Muscle layer of duodenum (tissue), 2 donors: ENCODE data around the gene ZNRF1.
"Not testable (repeated sequence)": the region's sequence is repeated elsewhere in the genome, so short reads cannot be mapped to it uniquely, and the experiment has no call there.

Experiments used
- H3K27ac ChIP-seq: one replicate; pipeline ENCODE4 v1.7.0; 2013; ENCODE audit warnings: mild to moderate bottlenecking, low read length
- H3K27me3 ChIP-seq: one replicate; pipeline ENCODE4 v1.7.0; 2013; ENCODE audit warnings: low read depth, mild to moderate bottlenecking, control low read depth, low read length
- H3K36me3 ChIP-seq, 2 donors: one replicate each; pipeline ENCODE4 v1.7.0; 2013; ENCODE audit warnings: low read length in 2 of 2, control low read depth in 1 of 2, mild to moderate bottlenecking in 1 of 2; ENCODE audit not compliant: insufficient read depth in 2 of 2, control insufficient read depth in 1 of 2
- H3K4me1 ChIP-seq, 2 donors: one replicate each; pipeline ENCODE4 v1.7.0; 2013; ENCODE audit warnings: low read length in 2 of 2, mild to moderate bottlenecking in 2 of 2, control low read depth in 1 of 2, moderate library complexity in 1 of 2; ENCODE audit not compliant: insufficient read depth in 2 of 2, control insufficient read depth in 1 of 2
- H3K4me3 ChIP-seq, 2 donors: one replicate each; pipeline ENCODE4 v1.7.0; 2013; ENCODE audit warnings: low read length in 2 of 2, low read depth in 1 of 2, mild to moderate bottlenecking in 1 of 2
- H3K9me3 ChIP-seq, 2 donors: one replicate each; pipeline ENCODE4 v1.7.0; 2013; ENCODE audit warnings: low read length in 2 of 2, control low read depth in 1 of 2, mild to moderate bottlenecking in 1 of 2; ENCODE audit not compliant: control insufficient read depth in 1 of 2
- donor health status: healthy.

Gene ZNRF1

GRCh38 chr16:75086281-75086680 lies 87.5 kb downstream of the ZNRF1 start:
- no peaks in the 10 kb centered on the region for H3K27me3 ChIP-seq
- no peaks in the 10 kb centered on the region for H3K36me3 ChIP-seq
- peaks cover 20 to 43% of the 10 kb centered on the region in 2 donors for H3K4me1 ChIP-seq
- no peak overlapping the region for H3K27ac ChIP-seq
- H3K4me3 ChIP-seq = no peak overlapping the region
- H3K9me3 ChIP-seq = no peaks in the 10 kb centered on the region

GRCh38 chr16:75086688-75087374 lies 88.0 kb downstream of the ZNRF1 start:
- Histone ChIP-seq H3K9me3 (no peaks in the 10 kb centered on the region), H3K27ac (peak overlapping the region; percentile 2), H3K27me3 (no peaks in the 10 kb centered on the region), H3K36me3 (no peaks in the 10 kb centered on the region), H3K4me3 (peak overlapping the region; percentile 34 to 40), H3K4me1 (peaks cover 20 to 38% of the 10 kb centered on the region in 2 donors)

GRCh38 chr16:75087375-75087979 lies 88.7 kb downstream of the ZNRF1 start:
- peak overlapping the region; percentile 2 for H3K27ac ChIP-seq
- no peaks in the 10 kb centered on the region for H3K36me3 ChIP-seq
- peaks cover 20 to 38% of the 10 kb centered on the region in 2 donors for H3K4me1 ChIP-seq
- H3K4me3 ChIP-seq = peak overlapping the region; percentile 34 to 40
- H3K27me3 ChIP-seq = no peaks in the 10 kb centered on the region
- H3K9me3 ChIP-seq = no peaks in the 10 kb centered on the region

- no peaks in the 10 kb centered on the region for H3K36me3 ChIP-seq
These were observed 89.4 kb downstream of the ZNRF1 start for GRCh38 chr16:75088216-75088615.

GRCh38 chr16:75088934-75089333 lies 90.1 kb downstream of the ZNRF1 start:
- peaks cover 20 to 33% of the 10 kb centered on the region in 2 donors for H3K4me1 ChIP-seq
- H3K36me3 ChIP-seq = peaks cover 0 to under 1% of the 10 kb centered on the region in 2 donors
- no peaks in the 10 kb centered on the region for H3K27me3 ChIP-seq
- no peak overlapping the region for H3K27ac ChIP-seq
- no peaks in the 10 kb centered on the region for H3K9me3 ChIP-seq
- H3K4me3 ChIP-seq = no peak overlapping the region

More at GRCh38 chr16:75088216-75088615, 89.4 kb downstream of the ZNRF1 start:
- H3K4me3 ChIP-seq = no peak overlapping the region
- no peaks in the 10 kb centered on the region for H3K9me3 ChIP-seq
- no peaks in the 10 kb centered on the region for H3K27me3 ChIP-seq
- H3K27ac ChIP-seq = no peak overlapping the region
- H3K4me1 ChIP-seq = peaks cover 20 to 38% of the 10 kb centered on the region in 2 donors

- Histone ChIP-seq H3K9me3 (no peaks in the 10 kb centered on the region), H3K27ac (no peak overlapping the region), H3K4me1 (peaks cover 20 to 31% of the 10 kb centered on the region in 2 donors), H3K4me3 (no peak overlapping the region), H3K36me3 (peaks cover 0 to 7% of the 10 kb centered on the region in 2 donors), H3K27me3 (no peaks in the 10 kb centered on the region)
These were observed 90.8 kb downstream of the ZNRF1 start for GRCh38 chr16:75089486-75090202.

- not testable (repeated sequence) for H3K27ac ChIP-seq, H3K9me3 ChIP-seq, H3K27me3 ChIP-seq, H3K4me3 ChIP-seq, H3K36me3 ChIP-seq
- peaks cover 20 to 31% of the 10 kb centered on the region in 2 donors for H3K4me1 ChIP-seq
These were observed 92.1 kb downstream of the ZNRF1 start for GRCh38 chr16:75090899-75091298.

GRCh38 chr16:75091619-75092018 lies 92.8 kb downstream of the ZNRF1 start:
- H3K4me1 ChIP-seq = peaks cover 20 to 29% of the 10 kb centered on the region in 2 donors

GRCh38 chr16:75092777-75093176 lies 94.0 kb downstream of the ZNRF1 start:
- Histone ChIP-seq H3K36me3 (peaks cover 3 to 9% of the 10 kb centered on the region in 2 donors), H3K27me3 (no peaks in the 10 kb centered on the region), H3K4me1 (peaks cover 10 to 19% of the 10 kb centered on the region in 2 donors), H3K27ac (no peak overlapping the region), H3K9me3 (no peaks in the 10 kb centered on the region), H3K4me3 (no peak overlapping the region)

More at GRCh38 chr16:75091619-75092018, 92.8 kb downstream of the ZNRF1 start:
- not testable (repeated sequence) for H3K9me3 ChIP-seq, H3K27me3 ChIP-seq, H3K36me3 ChIP-seq, H3K4me3 ChIP-seq, H3K27ac ChIP-seq

- Histone ChIP-seq H3K27ac (no peak overlapping the region), H3K27me3 (no peaks in the 10 kb centered on the region), H3K4me1 (peaks cover 0 to 19% of the 10 kb centered on the region in 2 donors), H3K9me3 (no peaks in the 10 kb centered on the region), H3K36me3 (peaks cover 3 to 9% of the 10 kb centered on the region in 2 donors), H3K4me3 (no peak overlapping the region)
These were observed 95.0 kb downstream of the ZNRF1 start for GRCh38 chr16:75093598-75094540.
